ENCODE data around the gene COL11A2. TPM values are rescaled to one million over a fixed set of nuclear protein-coding genes. Genes with fewer than 3 reads are reported as not detected.

The COL11A2 gene
- total RNA-seq, 1 experiment from 2014 or later = 0.58 TPM

- Histone ChIP-seq H3K27ac (ENCODE audit: low read length) (no peak overlapping the region), H3K4me3 (ENCODE audit: low read length) (peak overlapping the region; percentile 97), H3F3A (ENCODE audit: low read length, unreplicated experiment) (no peaks in the 10 kb centered on the region), H3K9me3 (ENCODE audit: low read length) (no peaks in the 10 kb centered on the region), H3K27me3 (ENCODE audit: low read length) (no peaks in the 10 kb centered on the region), H3K9me2 (replicated peaks; ENCODE audit: low read length) (no peaks in the 10 kb centered on the region), H4K20me1 (ENCODE audit: low read length) (peaks cover 5% of the 10 kb centered on the region; the same call in 1 of the 2 replicates), H3K4me2 (ENCODE audit: low read length) (peak overlapping the region; percentile 99), H3K36me3 (ENCODE audit: low read depth, low read length) (peaks cover 46% of the 10 kb centered on the region), H3K79me2 (ENCODE audit: low read length) (peaks cover 62% of the 10 kb centered on the region), H3K4me1 (ENCODE audit: insufficient read depth, low read length) (peaks cover 22% of the 10 kb centered on the region), H2AFZ (ENCODE audit: low read length) (no peak overlapping the region), H3K9ac (ENCODE audit: low read length) (peak overlapping the region; percentile 98)
- BruUV-seq (replicated peaks) = no TSS peak
- ATAC-seq (no peak), DNase-seq (no peak)
- TF ChIP-seq EZH2 (IDR thresholded peaks at IDR 0.05; ENCODE audit: low read length, unreplicated experiment) (no peak), EZH2phosphoT487 (IDR thresholded peaks at IDR 0.05; ENCODE audit: borderline replicate concordance, low read length) (no peak), CTCF (conservative IDR thresholded peaks at IDR 0.05; ENCODE audit: low read depth, low read length) (no peak)
- ChIA-PET POLR2A (ENCODE audit: unreplicated experiment) (no interaction called here), CTCF (no interaction called here)
- intact Hi-C loops (cut with micrococcal nuclease) = loop anchor here (5.0 kb wide), 1 partner anchor 37 kb away; no protein-coding TSS in a partner anchor
Measured at GRCh38 chr6:33198853-33199436, 6.7 kb upstream of the COL11A2 start.

GRCh38 chr6:33198159-33198852, 6.0 kb upstream of the COL11A2 start:
- H3K4me3 ChIP-seq (ENCODE audit: low read length) = no peak overlapping the region
- H3K9me2 ChIP-seq (replicated peaks; ENCODE audit: low read length) = no peaks in the 10 kb centered on the region
- no peaks in the 10 kb centered on the region for H3K9me3 ChIP-seq (ENCODE audit: low read length)
- TF ChIP-seq EZH2phosphoT487 (IDR thresholded peaks at IDR 0.05; ENCODE audit: borderline replicate concordance, low read length) (no peak), EZH2 (IDR thresholded peaks at IDR 0.05; ENCODE audit: low read length, unreplicated experiment) (no peak), CTCF (conservative IDR thresholded peaks at IDR 0.05; ENCODE audit: low read depth, low read length) (no peak)
- peaks cover 55% of the 10 kb centered on the region for H3K79me2 ChIP-seq (ENCODE audit: low read length)
- peaks cover 18% of the 10 kb centered on the region for H3K4me1 ChIP-seq (ENCODE audit: insufficient read depth, low read length)
- POLR2A ChIA-PET (ENCODE audit: unreplicated experiment) = interaction anchor here (0.6 kb wide), 1 partner anchor 45 kb away, joined by 4 read pairs; no protein-coding TSS in a partner anchor
- ATAC-seq (no peak), DNase-seq (no peak)
- H3K4me2 ChIP-seq (ENCODE audit: low read length) = peak overlapping the region; percentile 99
- H4K20me1 ChIP-seq (ENCODE audit: low read length) = peaks cover 5% of the 10 kb centered on the region; the same call in 1 of the 2 replicates
- H3F3A ChIP-seq (ENCODE audit: low read length, unreplicated experiment) = no peaks in the 10 kb centered on the region
- CTCF ChIA-PET = interaction anchor here (0.6 kb wide), 1 partner anchor 80 kb away, joined by 3 read pairs; no protein-coding TSS in a partner anchor
- intact Hi-C loops (cut with micrococcal nuclease) = loop anchor here (5.0 kb wide), 1 partner anchor 36 kb away; no protein-coding TSS in a partner anchor
- no peak overlapping the region for H3K27ac ChIP-seq (ENCODE audit: low read length)
- H3K36me3 ChIP-seq (ENCODE audit: low read depth, low read length) = peaks cover 41% of the 10 kb centered on the region
- H3K9ac ChIP-seq (ENCODE audit: low read length) = no peak overlapping the region
- H2AFZ ChIP-seq (ENCODE audit: low read length) = no peak overlapping the region
- TSS peak; percentile 13 for BruUV-seq (replicated peaks)
- H3K27me3 ChIP-seq (ENCODE audit: low read length) = no peaks in the 10 kb centered on the region

Measured in PC-3 (cell line).